Ecto neural progenitor cell (in vitro differentiated cells): ENCODE measurements around the gene GBX2.
"Not testable (repeated sequence)": the region's sequence is repeated elsewhere in the genome, so short reads cannot be mapped to it uniquely, and the experiment has no call there.

Source experiments
- DNase-seq: peaks from one replicate; pipeline ENCODE4 v3.0.0-alpha.2; 2018; ENCODE audit warnings: low spot score

The GBX2 gene

GRCh38 chr2:236156095-236156859, 11.9 kb downstream of the GBX2 start:
- DNase-seq: no peak

- no peak for DNase-seq
Measured at GRCh38 chr2:236155406-236155805, 12.8 kb downstream of the GBX2 start.

- DNase-seq: no peak
Measured at GRCh38 chr2:236146436-236146835, 21.8 kb downstream of the GBX2 start.

- DNase-seq: no peak
Measured at GRCh38 chr2:236143811-236144210, 24.4 kb downstream of the GBX2 start.

- not testable (repeated sequence) for DNase-seq
Measured at GRCh38 chr2:236141616-236142015, 26.6 kb downstream of the GBX2 start.

GRCh38 chr2:236137066-236137465, 31.1 kb downstream of the GBX2 start:
- no peak for DNase-seq

- DNase-seq: no peak
Measured at GRCh38 chr2:236136538-236136937, 31.6 kb downstream of the GBX2 start.

- no peak for DNase-seq
Measured at GRCh38 chr2:236133410-236134012, 34.7 kb downstream of the GBX2 start.

- no peak for DNase-seq
Measured at GRCh38 chr2:236131073-236131692, 37.0 kb downstream of the GBX2 start.

- DNase-seq: no peak
Measured at GRCh38 chr2:236130349-236130998, 37.7 kb downstream of the GBX2 start.

GRCh38 chr2:236129935-236130334, 38.3 kb downstream of the GBX2 start:
- no peak for DNase-seq

GRCh38 chr2:236128321-236128720, 39.9 kb downstream of the GBX2 start:
- no peak for DNase-seq

GRCh38 chr2:236127010-236127409, 41.2 kb downstream of the GBX2 start:
- no peak for DNase-seq

- DNase-seq: no peak
Measured at GRCh38 chr2:236125541-236125940, 42.6 kb downstream of the GBX2 start.

- no peak for DNase-seq
Measured at GRCh38 chr2:236124182-236124893, 43.8 kb downstream of the GBX2 start.

GRCh38 chr2:236123716-236124115, 44.5 kb downstream of the GBX2 start:
- DNase-seq: no peak

- no peak for DNase-seq
Measured at GRCh38 chr2:236122236-236122635, 46.0 kb downstream of the GBX2 start.

- DNase-seq: no peak
Measured at GRCh38 chr2:236121546-236121945, 46.6 kb downstream of the GBX2 start.

GRCh38 chr2:236120829-236121228, 47.4 kb downstream of the GBX2 start:
- DNase-seq: no peak

GRCh38 chr2:236120141-236120601, 48.0 kb downstream of the GBX2 start:
- no peak for DNase-seq

- DNase-seq: no peak
Measured at GRCh38 chr2:236119476-236119875, 48.7 kb downstream of the GBX2 start.

GRCh38 chr2:236119003-236119402, 49.2 kb downstream of the GBX2 start:
- DNase-seq: no peak
